IPS-18a (cell line): Measurements from ENCODE around the gene MED9.
"Not testable (repeated sequence)": the region's sequence is repeated elsewhere in the genome, so short reads cannot be mapped to it uniquely, and the experiment has no call there.

Source experiments
- H3K27ac ChIP-seq: one replicate; pipeline ENCODE4 v1.5.1; 2013; ENCODE audit warnings: low read length
- H3K27me3 ChIP-seq: one replicate; pipeline ENCODE4 v1.6.1; 2013; ENCODE audit warnings: mild to moderate bottlenecking, low read length; ENCODE audit not compliant: control insufficient read depth, insufficient read depth
- H3K36me3 ChIP-seq: one replicate; pipeline ENCODE4 v1.6.1; 2013; ENCODE audit warnings: low read depth, low read length; ENCODE audit not compliant: control insufficient read depth
- H3K4me1 ChIP-seq: one replicate; pipeline ENCODE4 v1.6.1; 2013; ENCODE audit warnings: low read depth, low read length; ENCODE audit not compliant: control insufficient read depth
- H3K4me3 ChIP-seq: one replicate; pipeline ENCODE4 v1.5.1; 2013; ENCODE audit warnings: low read length
- H3K9ac ChIP-seq: one replicate; pipeline ENCODE4 v1.6.1; 2013; ENCODE audit warnings: mild to moderate bottlenecking, low read length, moderate library complexity
- H3K9me3 ChIP-seq: one replicate; pipeline ENCODE4 v1.6.1; 2013; ENCODE audit warnings: low read depth, low read length; ENCODE audit not compliant: control insufficient read depth

Gene MED9

DNA sequence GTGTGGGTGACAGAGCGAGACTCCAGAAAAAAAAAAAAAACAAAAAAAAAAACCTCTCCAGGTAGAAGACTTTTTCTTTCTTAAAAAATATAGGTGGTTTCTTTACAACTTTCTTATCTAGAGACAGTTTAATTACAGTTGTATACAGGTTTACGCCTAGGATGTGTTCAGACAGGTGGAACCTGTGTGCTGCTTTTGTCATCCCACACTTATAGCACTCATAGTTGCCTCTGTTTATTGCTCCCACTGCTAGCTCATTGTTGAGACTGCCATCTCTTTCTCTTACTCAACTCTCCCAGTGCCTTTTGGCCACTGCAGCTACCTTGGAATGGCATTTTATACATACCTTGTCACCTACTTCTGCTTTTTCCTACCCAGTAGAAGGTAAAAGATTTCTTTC is 19.1 kb upstream of the MED9 start:
- H3K27me3 ChIP-seq = no peaks in the 10 kb centered on the region
- no peak overlapping the region for H3K4me3 ChIP-seq
- no peaks in the 10 kb centered on the region for H3K9me3 ChIP-seq
- no peaks in the 10 kb centered on the region for H3K36me3 ChIP-seq
- no peaks in the 10 kb centered on the region for H3K4me1 ChIP-seq
- no peak overlapping the region for H3K9ac ChIP-seq
- no peak overlapping the region for H3K27ac ChIP-seq

DNA sequence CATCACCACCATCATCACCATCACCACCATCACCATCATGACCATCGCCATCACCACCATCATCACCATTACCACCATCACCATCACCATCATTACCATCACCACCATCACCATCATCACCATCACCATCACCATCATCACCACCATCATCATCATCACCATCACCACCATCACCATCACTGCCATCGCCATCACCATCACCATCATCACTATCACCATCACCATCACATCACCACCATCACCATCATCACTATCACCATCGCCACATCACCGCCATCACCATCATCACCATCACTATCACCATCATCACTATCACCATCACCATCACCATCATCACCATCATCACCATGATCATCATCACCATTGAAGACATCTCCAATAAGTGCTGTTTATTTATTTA is 16.8 kb upstream of the MED9 start:
- Histone ChIP-seq H3K4me1 (no peaks in the 10 kb centered on the region), H3K4me3 (no peak overlapping the region), H3K27ac (no peak overlapping the region), H3K36me3 (no peaks in the 10 kb centered on the region), H3K9ac (no peak overlapping the region), H3K9me3 (no peaks in the 10 kb centered on the region), H3K27me3 (peaks cover 4% of the 10 kb centered on the region)

- Histone ChIP-seq H3K27me3 (peaks cover 6% of the 10 kb centered on the region), H3K4me3 (no peak overlapping the region), H3K4me1 (no peaks in the 10 kb centered on the region), H3K9ac (no peak overlapping the region), H3K36me3 (no peaks in the 10 kb centered on the region), H3K27ac (no peak overlapping the region), H3K9me3 (no peaks in the 10 kb centered on the region)
Observed at GRCh38 chr17:17462048-17462824, 14.6 kb upstream of the MED9 start.

DNA sequence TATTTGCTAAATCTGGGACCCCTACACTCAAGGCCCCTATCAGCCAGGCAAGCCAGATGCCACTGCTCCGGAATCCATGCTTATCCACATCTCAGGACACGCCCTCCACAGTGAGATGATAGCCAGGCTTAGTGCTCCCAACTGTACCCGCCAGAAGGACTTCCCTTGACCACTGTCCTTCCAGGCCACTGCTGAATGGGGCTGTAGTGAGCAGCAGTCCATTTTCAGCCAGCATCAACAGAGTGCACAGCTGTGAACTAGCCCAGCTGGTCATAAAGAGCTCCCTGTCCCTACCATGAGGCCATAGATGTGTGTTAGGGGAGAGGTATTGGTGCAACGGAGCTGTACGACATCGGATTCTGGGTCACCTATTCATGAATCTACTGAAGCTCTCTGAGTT is 13.0 kb upstream of the MED9 start:
- H3K4me3 ChIP-seq = no peak overlapping the region
- H3K9ac ChIP-seq = no peak overlapping the region
- no peaks in the 10 kb centered on the region for H3K4me1 ChIP-seq
- no peaks in the 10 kb centered on the region for H3K9me3 ChIP-seq
- peaks cover 6% of the 10 kb centered on the region for H3K27me3 ChIP-seq
- H3K36me3 ChIP-seq = no peaks in the 10 kb centered on the region
- H3K27ac ChIP-seq = no peak overlapping the region

GRCh38 chr17:17465878-17466277 is 10.9 kb upstream of the MED9 start:
- H3K27ac ChIP-seq, H3K36me3 ChIP-seq, H3K4me3 ChIP-seq, H3K27me3 ChIP-seq, H3K9ac ChIP-seq, H3K4me1 ChIP-seq, H3K9me3 ChIP-seq: not testable (repeated sequence)

- Histone ChIP-seq H3K36me3 (no peaks in the 10 kb centered on the region), H3K4me1 (no peaks in the 10 kb centered on the region), H3K4me3 (no peak overlapping the region), H3K9me3 (no peaks in the 10 kb centered on the region), H3K9ac (no peak overlapping the region), H3K27ac (no peak overlapping the region), H3K27me3 (peaks cover 6% of the 10 kb centered on the region)
Observed at GRCh38 chr17:17466511-17466910, 10.3 kb upstream of the MED9 start.

GRCh38 chr17:17467016-17467415 is 9.8 kb upstream of the MED9 start:
- Histone ChIP-seq H3K27ac (no peak overlapping the region), H3K27me3 (peaks cover 6% of the 10 kb centered on the region)

DNA sequence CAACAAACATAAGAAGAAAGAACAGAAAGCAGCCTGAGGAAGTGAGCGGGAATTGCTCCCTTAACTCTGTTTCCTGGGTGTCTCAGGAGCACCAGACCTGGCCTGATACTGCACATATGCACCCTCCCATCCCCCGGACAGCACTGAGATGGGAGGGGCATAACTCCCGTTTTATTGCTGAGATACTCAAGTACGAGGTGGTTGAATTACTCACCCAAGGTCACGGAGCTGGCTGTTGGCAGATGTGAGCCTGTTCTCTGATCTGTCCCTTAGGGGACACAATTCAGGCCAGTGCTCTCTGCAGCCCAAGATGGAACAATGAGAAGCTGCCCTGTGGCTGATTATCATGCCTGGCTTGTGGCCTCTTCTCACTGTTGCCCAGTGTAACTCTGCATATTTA is 9.1 kb upstream of the MED9 start:
- H3K27me3 ChIP-seq = peaks cover 6% of the 10 kb centered on the region
- no peaks in the 10 kb centered on the region for H3K9me3 ChIP-seq
- H3K36me3 ChIP-seq = no peaks in the 10 kb centered on the region
- no peak overlapping the region for H3K4me3 ChIP-seq
- H3K4me1 ChIP-seq = no peaks in the 10 kb centered on the region
- H3K9ac ChIP-seq = no peak overlapping the region
- no peak overlapping the region for H3K27ac ChIP-seq

More at GRCh38 chr17:17467016-17467415, 9.8 kb upstream of the MED9 start:
- H3K9ac ChIP-seq = no peak overlapping the region
- no peaks in the 10 kb centered on the region for H3K4me1 ChIP-seq
- no peaks in the 10 kb centered on the region for H3K9me3 ChIP-seq
- H3K36me3 ChIP-seq = no peaks in the 10 kb centered on the region
- no peak overlapping the region for H3K4me3 ChIP-seq

DNA sequence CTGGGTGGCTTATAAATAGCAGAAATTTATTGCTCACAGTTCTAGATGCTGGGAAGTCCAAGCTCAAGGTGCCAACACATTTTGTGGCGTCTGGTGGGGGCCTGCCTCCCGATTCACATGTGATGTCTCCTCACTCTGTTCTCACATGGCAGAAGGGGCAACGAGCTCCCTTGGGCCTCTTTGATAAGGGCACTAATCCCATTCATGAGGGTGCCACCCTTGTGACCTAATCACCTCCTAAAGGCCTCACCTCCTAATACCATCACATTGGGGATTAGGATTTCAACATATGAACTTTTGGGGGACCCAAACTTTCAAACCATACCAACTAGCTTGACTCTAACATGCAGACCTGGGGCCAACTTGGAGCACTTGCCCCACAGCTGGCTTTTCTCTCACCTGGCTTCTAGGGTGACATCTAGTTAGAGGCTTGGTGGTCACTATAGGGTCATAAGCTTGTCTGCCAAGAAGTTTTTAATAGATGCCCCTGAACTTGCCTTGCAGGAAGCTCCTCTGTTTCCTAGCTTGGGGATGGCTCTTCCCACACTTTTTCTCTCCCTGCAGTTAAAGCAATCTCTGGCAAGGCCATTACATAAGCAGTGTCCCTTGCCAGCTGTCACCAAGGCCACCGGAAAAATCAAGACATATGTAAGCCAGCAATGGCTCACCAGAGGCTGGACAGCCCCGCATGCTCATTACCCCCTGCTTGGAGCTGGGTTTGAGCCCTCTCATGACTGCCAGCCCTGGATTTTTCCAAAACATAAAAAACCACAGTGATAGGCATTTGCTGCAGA is 8.4 kb upstream of the MED9 start:
- Histone ChIP-seq H3K36me3 (no peaks in the 10 kb centered on the region), H3K27me3 (peaks cover 6% of the 10 kb centered on the region)

GRCh38 chr17:17469358-17469757 is 7.4 kb upstream of the MED9 start:
- no peaks in the 10 kb centered on the region for H3K9me3 ChIP-seq
- peaks cover 6% of the 10 kb centered on the region for H3K27me3 ChIP-seq
- H3K27ac ChIP-seq = no peak overlapping the region
- no peaks in the 10 kb centered on the region for H3K36me3 ChIP-seq
- H3K4me3 ChIP-seq = no peak overlapping the region
- H3K4me1 ChIP-seq = no peaks in the 10 kb centered on the region
- H3K9ac ChIP-seq = no peak overlapping the region

More for the DNA sequence above, 8.4 kb upstream of the MED9 start:
- H3K27ac ChIP-seq = no peak overlapping the region
- no peak overlapping the region for H3K9ac ChIP-seq
- H3K4me3 ChIP-seq = no peak overlapping the region
- H3K9me3 ChIP-seq = no peaks in the 10 kb centered on the region
- no peaks in the 10 kb centered on the region for H3K4me1 ChIP-seq

DNA sequence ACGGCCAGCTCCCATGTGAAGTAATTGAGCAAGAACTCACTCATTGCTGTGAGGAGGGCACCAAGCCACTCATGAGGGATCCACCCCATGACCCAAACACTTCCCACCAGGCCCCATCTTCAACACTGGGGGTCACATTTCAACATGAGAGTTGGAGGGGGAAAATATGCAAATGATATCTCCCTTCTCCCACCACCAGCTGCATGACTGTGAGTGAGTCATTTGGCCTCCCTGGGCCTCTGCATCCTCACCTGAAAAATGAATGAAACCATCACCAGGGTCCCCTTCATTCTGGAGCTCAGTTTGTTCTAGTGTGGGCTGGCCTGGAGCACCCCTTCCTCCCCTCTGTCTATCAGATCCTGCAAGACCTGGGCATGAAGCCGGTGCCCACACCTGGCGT is 6.8 kb upstream of the MED9 start:
- no peak overlapping the region for H3K27ac ChIP-seq
- no peaks in the 10 kb centered on the region for H3K4me1 ChIP-seq
- H3K4me3 ChIP-seq = no peak overlapping the region
- H3K9ac ChIP-seq = no peak overlapping the region
- no peaks in the 10 kb centered on the region for H3K9me3 ChIP-seq
- no peaks in the 10 kb centered on the region for H3K36me3 ChIP-seq
- H3K27me3 ChIP-seq = peaks cover 3% of the 10 kb centered on the region
